HepG2 (cell line): Measurements from ENCODE around the gene PRSS53. TPM values are rescaled to one million over a fixed set of nuclear protein-coding genes. Genes with fewer than 3 reads are reported as not detected.

Experiments used
- ATAC-seq: fragments of 200-7000 bp; cut with Tn5 transposase; 3 replicates; pipeline ENCODE4 v1.9.1; 2020; ENCODE audit warnings: mild to moderate bottlenecking, moderate library complexity
- BruUV-seq: library from RNA; stranded (reverse); fragments of 400-500 nt; replicated peaks from 2 replicates; lab custom pipeline; 2021; lab: Mats Ljungman, UMichigan
- CTCF ChIA-PET: fragments of 300-600 bp; formaldehyde crosslinking; extraction: SDS; loops from one replicate; lab custom pipeline; 2021; ENCODE audit warnings: low total read pairs, inconsistent platforms, low intra/inter-chr PET ratio; lab: Yijun Ruan, JAX
- POLR2A ChIA-PET: fragments of 350-600 bp; sonication (Branson Sonifier 250); formaldehyde crosslinking; loops from one replicate; lab custom pipeline; 2020; ENCODE audit warnings: antibody characterized with exemption, inconsistent platforms; lab: Yijun Ruan, JAX
- DNase-seq: peaks from one replicate; pipeline ENCODE4 v3.0.0-alpha.2; 2015; ENCODE audit warnings: low spot score
- FAIRE-seq: peaks from 3 replicates; lab custom pipeline; 2011; peaks lifted over from hg19 to GRCh38; lab: Jason Lieb, UNC
- H2AFZ ChIP-seq: one replicate; pipeline ENCODE4 v1.6.1; 2011; ENCODE audit warnings: low read length, inconsistent platforms
- H3K27ac ChIP-seq: fragments of 300-600 bp; 3 replicates; pipeline ENCODE4 v1.8.0; 2011; ENCODE audit warnings: mixed run types, mild to moderate bottlenecking, mixed read lengths, low read length, inconsistent platforms; ENCODE audit not compliant: insufficient read depth; ENCODE audit errors: extremely low read length
- H3K27me3 ChIP-seq, 2 experiments: fragments of 200-600 bp in 1 of 2; 2 replicates in 1 of 2; 3 replicates in 1 of 2; pipeline versions ENCODE4 v1.6.0 to v1.8.0; 2011; ENCODE audit warnings: low read length in 2 of 2, mild to moderate bottlenecking in 2 of 2, moderate library complexity in 2 of 2, inconsistent platforms in 1 of 2; ENCODE audit not compliant: insufficient read depth in 2 of 2, control insufficient read depth in 1 of 2
- H3K36me3 ChIP-seq, 2 experiments: fragments of 200-600 bp in 1 of 2; replicated peaks in 1 of 2; 2 replicates in 1 of 2; 3 replicates in 1 of 2; pipeline versions ENCODE4 v1.5.1 to v1.8.0; 2011; ENCODE audit warnings: low read length in 2 of 2, inconsistent platforms in 1 of 2; ENCODE audit not compliant: insufficient read depth in 2 of 2, control insufficient read depth in 1 of 2
- H3K4me1 ChIP-seq: 2 replicates; pipeline ENCODE4 v1.5.1; 2012; ENCODE audit warnings: low read length, inconsistent platforms; ENCODE audit not compliant: insufficient read depth
- H3K4me2 ChIP-seq: 2 replicates; pipeline ENCODE4 v1.6.0; 2011; ENCODE audit warnings: low read depth, low read length, inconsistent platforms
- H3K4me3 ChIP-seq, 3 experiments: fragments of 200-600 bp in 1 of 3; sonication (generic), shearing (Covaris generic) in 1 of 3; replicated peaks in 1 of 3; 2 replicates each; pipeline ENCODE4 v1.5.1; 2011 to 2016; ENCODE audit warnings: low read length in 3 of 3, inconsistent platforms in 2 of 3, low read depth in 2 of 3, mild to moderate bottlenecking in 2 of 3, control low read depth in 1 of 3, mixed read lengths in 1 of 3; ENCODE audit not compliant: insufficient read depth in 1 of 3
- H3K79me2 ChIP-seq: one replicate; pipeline ENCODE4 v1.6.1; 2011; ENCODE audit warnings: low read length, inconsistent platforms; ENCODE audit not compliant: insufficient read depth
- H3K9ac ChIP-seq: 2 replicates; pipeline ENCODE4 v1.6.0; 2011; ENCODE audit warnings: mild to moderate bottlenecking, low read depth, low read length, inconsistent platforms; ENCODE audit not compliant: insufficient read depth
- H3K9me3 ChIP-seq: 2 replicates; pipeline ENCODE4 v1.5.1; 2012; ENCODE audit warnings: mild to moderate bottlenecking, low read length
- H4K20me1 ChIP-seq: 2 replicates; pipeline ENCODE4 v1.6.0; 2011; ENCODE audit warnings: inconsistent platforms, mild to moderate bottlenecking, low read length, moderate library complexity; ENCODE audit not compliant: insufficient read depth
- AGO1 ChIP-seq: fragments of 200-400 bp; formaldehyde crosslinking; IDR thresholded peaks from 2 replicates; pipeline ENCODE4 v1.6.1; 2017; ENCODE audit warnings: mild to moderate bottlenecking, low read depth, low read length, moderate library complexity; ENCODE audit not compliant: poor library complexity, severe bottlenecking
- AGO2 ChIP-seq: fragments of 200-400 bp; formaldehyde crosslinking; optimal IDR thresholded peaks from 2 replicates; pipeline ENCODE3; 2017; ENCODE audit warnings: mild to moderate bottlenecking, low read depth, low read length, moderate library complexity
- CEBPB ChIP-seq: IDR thresholded peaks from 2 replicates; pipeline ENCODE4 v1.6.1; 2011; ENCODE audit warnings: low read depth, low read length, improper control_type of control experiment, borderline replicate concordance
- CERS6 ChIP-seq: sonication (generic); formaldehyde crosslinking; IDR thresholded peaks from 2 replicates; pipeline ENCODE4 v1.5.0; 2020; ENCODE audit warnings: missing genetic modification reagents
- ISL2 ChIP-seq: sonication (generic); formaldehyde crosslinking; IDR thresholded peaks from 2 replicates; pipeline ENCODE4 v1.5.0; 2020; ENCODE audit warnings: missing genetic modification reagents
- KLF11 ChIP-seq: IDR thresholded peaks from 2 replicates; pipeline ENCODE4 v1.6.1; 2016; ENCODE audit warnings: missing compliant biosample characterization
- MED8 ChIP-seq: sonication (generic); formaldehyde crosslinking; IDR thresholded peaks from 2 replicates; pipeline ENCODE4 v1.8.1; 2023; ENCODE audit warnings: mild to moderate bottlenecking, missing genetic modification reagents; ENCODE audit not compliant: insufficient replicate concordance
- RBFOX2 ChIP-seq: fragments of 200-400 bp; formaldehyde crosslinking; IDR thresholded peaks from 2 replicates; pipeline ENCODE4 v1.6.1; 2017; ENCODE audit warnings: low read depth, mild to moderate bottlenecking, low read length
- SKIL ChIP-seq: sonication (generic); formaldehyde crosslinking; IDR thresholded peaks from 2 replicates; pipeline ENCODE4 v1.8.0; 2022; ENCODE audit warnings: missing genetic modification reagents, mild to moderate bottlenecking, moderate library complexity, borderline replicate concordance
- SMYD3 ChIP-seq: sonication (generic); formaldehyde crosslinking; IDR thresholded peaks from 2 replicates; pipeline ENCODE4 v1.8.1; 2023; ENCODE audit warnings: mild to moderate bottlenecking, missing genetic modification reagents
- SNAI1 ChIP-seq: sonication (generic); formaldehyde crosslinking; IDR thresholded peaks from 2 replicates; pipeline ENCODE4 v1.5.0; 2020; ENCODE audit warnings: mild to moderate bottlenecking, missing genetic modification reagents, borderline replicate concordance
- SNRNP70 ChIP-seq: fragments of 200-400 bp; formaldehyde crosslinking; IDR thresholded peaks from 2 replicates; pipeline ENCODE4 v1.6.1; 2017; ENCODE audit warnings: mild to moderate bottlenecking, low read depth, low read length, moderate library complexity
- SSRP1 ChIP-seq: IDR thresholded peaks from 2 replicates; pipeline ENCODE4 v1.6.1; 2016; ENCODE audit warnings: control low read depth
- ZNF343 ChIP-seq: sonication (generic); formaldehyde crosslinking; IDR thresholded peaks from 2 replicates; pipeline ENCODE4 v1.4.0; 2020; ENCODE audit warnings: mild to moderate bottlenecking, missing genetic modification reagents
- ZNF543 ChIP-seq: sonication (generic); formaldehyde crosslinking; IDR thresholded peaks from 2 replicates; pipeline ENCODE4 v1.4.0; 2020; ENCODE audit warnings: mild to moderate bottlenecking, missing genetic modification reagents
- ZNF550 ChIP-seq: sonication (generic); formaldehyde crosslinking; IDR thresholded peaks from 2 replicates; pipeline ENCODE4 v1.4.0; 2020; ENCODE audit warnings: mild to moderate bottlenecking, missing genetic modification reagents, borderline replicate concordance
- WGBS: methylation state at CpG from one replicate; pipeline ENCODE4 v1.1.6; 2017; ENCODE audit warnings: low lambda C conversion rate; 5-methylcytosine and 5-hydroxymethylcytosine counted together
- in situ Hi-C: cut with HindIII; loops from 2 replicates; pipeline ENCODE4 v1.10.0; 2017; ENCODE audit warnings: low pct_unique_long_range_greater_than_20kb; ENCODE audit not compliant: extremely low pct_ligation_motif_present
- intact Hi-C: fragments of 100-400 bp; cut with micrococcal nuclease; formaldehyde crosslinking; loops from one replicate; pipeline ENCODE4 v1.10.0; 2022; ENCODE audit not compliant: unreplicated experiment
- polyA plus RNA-seq, 8 experiments: library from polyadenylated mRNA; depleted of rRNA in 3 of 8; stranded (reverse) in 7 of 8; unstranded in 1 of 8; fragments of >200 nt; fragmentation: Illumina TruSeq in 4 of 8; extraction: Trizol in 4 of 8; gene quantifications; 2 replicates each; pipeline versions ENCODE4 v1.2.1 to v1.2.3, GENCODE V29; 2011 to 2016; ENCODE audit warnings: low read depth in 4 of 8, missing spikeins in 1 of 8, mixed read lengths in 1 of 8; ENCODE audit not compliant: insufficient read depth in 1 of 8
- total RNA-seq, 5 experiments: library from RNA; depleted of rRNA; stranded (reverse); fragments of >200 nt; fragmentation: Illumina TruSeq; extraction: Trizol; gene quantifications; 2 replicates each; pipeline ENCODE4 v1.2.3, GENCODE V29; 2016; ENCODE audit warnings: low read depth in 1 of 5

The PRSS53 gene
- total and polyA plus RNA-seq, 2 of the 13 experiments (the other 11 are each of a cell fraction or from before 2014, with no cell fraction given) = 2.2 to 7.4 TPM

- Histone ChIP-seq H3K36me3 (peaks cover 18 to 23% of the 10 kb centered on the region in 2 experiments), H3K9ac (no peak overlapping the region), H2AFZ (no peak overlapping the region), H3K4me2 (no peak overlapping the region), H3K27ac (no peak overlapping the region), H3K4me1 (no peaks in the 10 kb centered on the region), H4K20me1 (no peaks in the 10 kb centered on the region; the same call in 1 of the 2 replicates), H3K79me2 (no peaks in the 10 kb centered on the region), H3K27me3 (no peaks in the 10 kb centered on the region), H3K9me3 (no peaks in the 10 kb centered on the region), H3K4me3 (no peak overlapping the region)
- WGBS = 96% methylated on average over 4 of the region's 13 CpGs
- no peak; the same call in 2 of the 3 replicates for ATAC-seq
- DNase-seq = no peak
- POLR2A ChIA-PET = interaction anchor here (1.1 to 3.3 kb wide), 2 partner anchors 8 to 10 kb away, joined by 3 to 17 read pairs; partner anchors contain the start of genes ZNF646 and ZNF668
- no TSS peak for BruUV-seq
- in situ Hi-C loops (no loop called here), intact Hi-C loops (no loop called here)
- TF ChIP-seq CEBPB = no peak
- peak; percentile 41 for TF ChIP-seq AGO2
- TF ChIP-seq MED8 = no peak
- no peak for TF ChIP-seq SNAI1 (CRISPR knock-in tag)
- TF ChIP-seq AGO1 = peak; percentile 1
- 0 out of 2 replicates have a peak, but pooled peaks have one; percentile 24 for TF ChIP-seq RBFOX2
- TF ChIP-seq SKIL (CRISPR knock-in tag) = no peak
- TF ChIP-seq CERS6 = no peak
- TF ChIP-seq ZNF343 (CRISPR knock-in tag) = no peak
- no peak for TF ChIP-seq KLF11 (CRISPR knock-in tag)
- no peak for TF ChIP-seq ZNF550 (CRISPR knock-in tag)
- no peak for TF ChIP-seq ISL2
- no peak for TF ChIP-seq SMYD3 (CRISPR knock-in tag)
- no peak for TF ChIP-seq SSRP1 (CRISPR knock-in tag)
- TF ChIP-seq SNRNP70 = no peak
- no peak for TF ChIP-seq ZNF543 (CRISPR knock-in tag)
- no peak for FAIRE-seq
- CTCF ChIA-PET = no interaction called here
Observed at GRCh38 chr16:31083981-31084380, 4.8 kb downstream of the PRSS53 start.
